Cerebellar cortex (tissue), 1 donor: Measurements from ENCODE around the gene AFF1.

Source experiments
- DNase-seq: peaks from one replicate; pipeline ENCODE4 v3.0.0-alpha.2; 2015; ENCODE audit warnings: low spot score

AFF1 gene

GRCh38 chr4:87086143-87086805 is 151.5 kb downstream of the AFF1 start:
- no peak for DNase-seq

DNA sequence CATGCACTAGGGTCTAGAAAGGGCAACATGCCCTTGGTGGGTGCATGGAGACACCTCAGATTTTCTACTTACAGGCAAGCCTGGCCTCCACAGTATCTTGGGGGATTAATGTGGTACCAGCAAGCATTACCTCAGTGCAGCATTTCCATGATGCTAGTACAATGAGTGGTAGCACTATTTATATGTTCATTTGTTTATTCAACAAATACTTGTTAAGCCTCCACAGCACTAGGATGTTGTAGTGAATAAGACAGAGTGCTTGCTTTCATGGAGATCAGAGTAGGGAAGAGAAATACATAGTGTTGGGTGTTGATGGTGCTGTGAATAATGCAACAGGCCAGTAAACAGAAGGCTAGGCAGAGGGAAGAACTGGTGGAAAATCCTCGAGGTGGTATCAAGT is 152.2 kb downstream of the AFF1 start:
- DNase-seq = no peak

GRCh38 chr4:87087420-87087819 is 152.6 kb downstream of the AFF1 start:
- DNase-seq = no peak

GRCh38 chr4:87088186-87088585 is 153.4 kb downstream of the AFF1 start:
- DNase-seq = no peak

- DNase-seq = no peak
Measured at GRCh38 chr4:87089368-87089767, 154.6 kb downstream of the AFF1 start.

DNA sequence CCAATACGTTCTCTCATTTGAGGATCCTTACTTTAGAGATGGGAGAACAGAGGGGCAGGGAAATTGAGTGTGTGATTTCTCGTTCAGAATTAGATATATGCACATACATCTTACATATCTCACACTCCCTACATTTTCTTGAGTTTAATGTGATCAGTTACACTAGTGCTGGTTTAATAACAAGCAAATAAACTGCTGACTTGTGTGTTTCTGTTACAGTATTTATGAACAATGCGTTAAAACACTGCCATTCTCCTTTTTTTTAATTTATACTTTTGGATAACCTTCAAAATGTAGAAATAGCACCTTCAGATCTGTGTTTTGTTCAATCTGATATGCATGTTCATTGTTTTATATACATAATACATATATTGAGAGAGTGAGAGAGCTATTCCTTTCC is 155.5 kb downstream of the AFF1 start:
- no peak for DNase-seq

DNA sequence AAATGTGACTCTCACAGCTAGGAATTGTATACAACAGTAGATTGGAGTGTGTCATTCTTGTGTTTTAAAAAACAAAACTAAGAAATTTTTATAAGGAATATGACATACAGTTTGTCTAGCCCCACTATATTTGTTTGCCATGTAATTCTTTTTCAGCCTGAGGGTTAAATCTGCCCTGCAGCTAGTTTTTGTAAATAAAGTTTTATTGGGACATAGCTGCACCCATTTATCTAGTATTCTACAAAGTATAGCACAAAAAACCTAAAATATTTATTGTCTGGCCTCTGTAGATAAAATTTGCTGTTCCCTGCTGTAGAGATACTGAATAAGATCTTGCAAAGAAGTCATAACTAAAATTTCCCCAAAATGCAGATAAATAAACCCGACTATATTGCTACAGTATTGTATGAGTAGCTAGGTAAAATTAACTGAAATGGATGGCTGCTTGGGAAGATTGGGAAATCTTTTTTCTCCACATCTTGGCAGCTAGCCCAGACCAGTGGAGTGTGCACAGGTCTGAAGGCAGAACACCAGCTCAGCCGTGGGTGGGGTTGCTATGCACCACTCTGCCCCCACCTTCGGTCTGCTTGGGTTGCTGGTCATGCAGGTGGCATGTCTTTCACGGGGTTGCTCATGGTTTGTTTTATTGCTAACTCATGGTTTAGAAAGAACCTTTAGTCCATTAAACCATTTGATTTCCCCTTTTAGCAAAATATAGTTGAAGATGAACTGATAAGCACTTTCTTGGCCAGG is 157.8 kb downstream of the AFF1 start:
- no peak for DNase-seq

- DNase-seq = peak; percentile 68
Measured at GRCh38 chr4:87093443-87094123, 158.8 kb downstream of the AFF1 start.

DNA sequence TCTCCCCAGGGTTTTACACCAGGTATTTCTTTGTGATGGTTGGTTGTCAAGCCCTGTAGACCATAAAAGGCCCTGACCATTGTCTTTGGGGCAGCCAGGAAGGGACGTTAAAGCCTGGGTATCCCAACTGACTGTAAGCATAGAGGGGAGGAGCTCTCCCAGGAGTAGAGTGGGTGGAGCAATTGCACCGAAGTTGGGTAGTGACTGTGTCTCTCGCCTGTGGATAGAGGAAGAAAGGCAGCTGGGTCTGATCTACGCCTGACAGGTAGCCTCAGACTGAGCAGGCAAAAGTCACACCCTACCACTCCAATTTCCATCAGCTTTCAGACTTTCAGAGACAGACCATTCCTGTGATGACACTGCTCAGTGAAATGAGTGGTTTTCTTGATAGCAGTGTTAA is 162.3 kb downstream of the AFF1 start:
- DNase-seq = no peak

GRCh38 chr4:87100168-87100567 is 165.4 kb downstream of the AFF1 start:
- no peak for DNase-seq

DNA sequence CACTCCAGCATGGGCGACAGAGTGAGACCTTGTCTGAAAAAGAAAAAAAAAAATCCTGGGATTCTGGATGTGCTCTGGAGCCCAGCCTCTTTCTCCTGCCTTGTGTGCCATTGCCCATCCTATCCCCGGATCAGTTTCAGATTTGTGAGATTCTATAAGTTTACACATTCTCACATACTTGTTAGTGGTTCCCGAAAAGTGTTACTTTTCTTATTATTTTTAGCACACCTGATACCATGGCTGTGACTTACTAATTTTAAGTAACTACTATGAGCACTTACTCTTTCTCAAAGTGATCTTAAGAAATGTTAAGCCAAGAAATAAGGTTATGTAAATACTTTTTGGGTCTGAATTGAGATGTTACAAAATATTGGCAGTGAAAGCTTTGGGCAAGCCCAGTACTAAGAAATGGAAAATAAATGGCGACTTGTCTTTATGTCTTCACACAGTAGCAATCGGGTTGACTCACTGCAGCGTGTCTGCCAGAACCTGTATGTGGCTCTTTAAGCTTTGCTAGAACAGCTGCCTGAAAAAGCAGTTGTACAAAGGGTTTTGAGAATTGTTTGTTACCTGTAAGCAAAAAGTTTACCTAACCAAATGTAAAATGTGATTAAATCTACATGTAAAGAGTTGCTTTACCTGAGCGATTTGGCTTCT is 166.9 kb downstream of the AFF1 start:
- DNase-seq = no peak

- DNase-seq = no peak
Measured at GRCh38 chr4:87103086-87103485, 168.3 kb downstream of the AFF1 start.

DNA sequence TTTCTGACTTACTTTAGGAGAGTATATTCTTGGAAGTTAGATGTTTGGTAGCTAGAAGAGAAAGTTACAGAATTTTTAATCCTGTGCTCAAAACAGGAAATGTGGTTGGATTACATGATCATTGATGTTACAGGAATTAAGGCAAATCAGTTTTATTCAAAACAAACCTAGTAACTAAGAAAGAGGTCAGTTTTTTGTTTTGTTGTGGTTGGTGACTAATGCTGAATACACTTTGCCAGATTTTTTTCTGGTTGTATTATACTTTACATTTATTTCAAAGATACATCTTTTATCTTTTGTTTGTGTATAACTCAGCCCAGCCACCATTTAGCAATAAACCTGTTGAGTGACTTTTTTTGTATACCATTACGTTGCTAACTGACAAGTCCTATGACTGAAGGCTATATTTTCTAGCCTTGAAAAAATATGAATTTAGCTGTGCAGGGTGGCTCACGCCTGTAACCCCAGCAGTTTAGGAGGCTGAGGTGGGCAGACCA is 168.9 kb downstream of the AFF1 start:
- no peak for DNase-seq

DNA sequence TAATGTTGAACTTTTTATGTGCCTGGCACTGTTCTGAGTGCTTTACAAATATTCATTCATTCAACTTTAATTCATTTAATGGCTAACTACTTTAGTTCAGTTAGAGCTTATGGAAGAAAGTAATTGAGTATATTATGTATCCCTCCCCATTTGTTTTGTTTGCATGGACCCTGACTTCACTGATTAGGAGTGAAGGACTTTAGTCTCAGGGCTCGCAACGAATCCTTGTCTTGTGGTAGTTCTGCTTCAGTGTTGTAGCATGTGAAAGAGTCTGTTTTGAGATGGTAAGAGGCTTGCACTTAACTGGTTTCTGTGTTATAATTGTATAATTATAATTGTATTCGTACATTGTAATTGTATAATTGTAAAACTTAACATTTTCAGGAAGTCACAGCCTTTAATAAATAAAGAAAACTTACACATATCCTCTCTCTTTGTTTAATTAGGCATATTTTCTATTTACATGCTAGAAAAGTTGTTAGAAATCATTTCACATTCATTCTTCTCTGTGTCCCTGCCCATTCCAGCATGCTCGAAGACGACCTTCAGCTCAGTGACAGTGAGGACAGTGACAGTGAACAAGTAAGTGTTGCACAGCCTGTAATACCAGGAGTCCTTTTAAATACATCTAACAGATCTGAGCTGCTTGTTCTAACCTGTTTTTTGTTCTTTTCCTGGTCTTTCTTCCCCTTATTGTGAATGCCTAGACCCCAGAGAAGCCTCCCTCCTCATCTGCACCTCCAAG is 170.5 kb downstream of the AFF1 start:
- no peak for DNase-seq

DNA sequence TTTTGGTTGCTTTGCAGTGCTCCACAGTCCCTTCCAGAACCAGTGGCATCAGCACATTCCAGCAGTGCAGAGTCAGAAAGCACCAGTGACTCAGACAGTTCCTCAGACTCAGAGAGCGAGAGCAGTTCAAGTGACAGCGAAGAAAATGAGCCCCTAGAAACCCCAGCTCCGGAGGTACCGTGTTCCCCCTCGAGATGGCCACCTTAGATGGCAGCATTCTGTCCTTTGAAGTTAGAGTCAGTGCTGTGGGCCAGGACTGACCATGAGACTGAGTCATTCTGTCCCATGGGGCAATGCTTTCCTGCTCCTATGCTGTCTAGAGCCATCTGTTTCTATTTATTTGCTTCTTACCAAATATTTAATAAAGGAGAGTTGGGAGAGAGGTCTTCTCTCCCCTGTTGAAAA is 173.3 kb downstream of the AFF1 start:
- peak; percentile 11 for DNase-seq

GRCh38 chr4:87109121-87109520 is 174.3 kb downstream of the AFF1 start:
- no peak for DNase-seq

- no peak for DNase-seq
Measured at GRCh38 chr4:87109945-87110344, 175.1 kb downstream of the AFF1 start.

GRCh38 chr4:87112063-87112462 is 177.3 kb downstream of the AFF1 start:
- DNase-seq = no peak

DNA sequence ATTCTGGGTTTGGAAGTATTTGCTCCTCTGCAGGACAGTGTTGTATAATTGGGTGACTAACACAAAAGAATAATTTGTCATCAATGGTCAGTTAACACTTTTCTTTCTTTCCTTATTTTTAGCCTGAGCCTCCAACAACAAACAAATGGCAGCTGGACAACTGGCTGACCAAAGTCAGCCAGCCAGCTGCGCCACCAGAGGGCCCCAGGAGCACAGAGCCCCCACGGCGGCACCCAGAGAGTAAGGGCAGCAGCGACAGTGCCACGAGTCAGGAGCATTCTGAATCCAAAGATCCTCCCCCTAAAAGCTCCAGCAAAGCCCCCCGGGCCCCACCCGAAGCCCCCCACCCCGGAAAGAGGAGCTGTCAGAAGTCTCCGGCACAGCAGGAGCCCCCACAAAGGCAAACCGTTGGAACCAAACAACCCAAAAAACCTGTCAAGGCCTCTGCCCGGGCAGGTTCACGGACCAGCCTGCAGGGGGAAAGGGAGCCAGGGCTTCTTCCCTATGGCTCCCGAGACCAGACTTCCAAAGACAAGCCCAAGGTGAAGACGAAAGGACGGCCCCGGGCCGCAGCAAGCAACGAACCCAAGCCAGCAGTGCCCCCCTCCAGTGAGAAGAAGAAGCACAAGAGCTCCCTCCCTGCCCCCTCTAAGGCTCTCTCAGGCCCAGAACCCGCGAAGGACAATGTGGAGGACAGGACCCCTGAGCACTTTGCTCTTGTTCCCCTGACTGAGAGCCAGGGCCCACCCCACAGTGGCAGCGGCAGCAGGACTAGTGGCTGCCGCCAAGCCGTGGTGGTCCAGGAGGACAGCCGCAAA is 179.6 kb downstream of the AFF1 start:
- no peak for DNase-seq

- DNase-seq = no peak
Measured at GRCh38 chr4:87116231-87116630, 181.4 kb downstream of the AFF1 start.
